GM21723 (cell line): ENCODE measurements around the gene CCNA2.

Experiments used
- ATAC-seq: cut with Tn5 transposase; IDR thresholded peaks from one replicate; pipeline ENCODE4 v1.9.1; 2021; ENCODE audit warnings: mild to moderate bottlenecking, moderate library complexity; ENCODE audit not compliant: unreplicated experiment

Gene CCNA2

DNA sequence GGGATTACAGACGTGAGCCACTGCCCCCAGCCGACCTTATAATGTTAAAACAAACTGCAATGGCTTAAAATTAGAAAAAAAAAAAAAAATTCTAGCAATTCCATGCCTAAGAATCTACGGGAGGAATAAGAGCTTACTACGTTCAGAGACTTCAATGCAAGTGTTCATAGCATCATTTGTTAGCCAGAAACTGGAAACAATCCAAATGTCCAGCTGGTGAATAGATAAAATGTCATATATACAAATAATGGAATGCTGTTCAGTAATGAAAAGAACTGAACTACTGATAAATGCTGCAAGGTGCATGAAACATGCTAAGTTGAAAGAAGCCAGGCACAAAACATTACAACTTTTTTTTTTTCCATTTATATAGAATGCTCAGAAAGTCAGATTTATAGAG, 17.3 kb downstream of the CCNA2 start:
- no peak for ATAC-seq

DNA sequence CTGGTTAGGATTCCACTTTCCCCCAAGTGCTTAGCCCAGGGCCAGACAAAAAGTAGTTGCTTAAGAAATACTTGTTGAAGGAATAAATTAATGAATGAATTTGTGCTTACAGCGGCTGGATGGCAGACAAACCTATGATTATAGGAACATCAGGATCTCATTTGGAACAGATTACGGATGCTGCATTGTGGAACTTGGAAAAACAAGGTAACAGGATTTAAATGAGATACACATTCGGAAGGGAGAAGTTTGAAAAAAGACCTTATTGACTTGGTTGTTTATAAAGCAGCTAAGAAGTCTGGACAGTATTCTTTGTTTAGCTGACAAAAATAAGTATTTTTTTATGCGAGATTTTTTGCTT, 22.0 kb downstream of the CCNA2 start:
- ATAC-seq: no peak

DNA sequence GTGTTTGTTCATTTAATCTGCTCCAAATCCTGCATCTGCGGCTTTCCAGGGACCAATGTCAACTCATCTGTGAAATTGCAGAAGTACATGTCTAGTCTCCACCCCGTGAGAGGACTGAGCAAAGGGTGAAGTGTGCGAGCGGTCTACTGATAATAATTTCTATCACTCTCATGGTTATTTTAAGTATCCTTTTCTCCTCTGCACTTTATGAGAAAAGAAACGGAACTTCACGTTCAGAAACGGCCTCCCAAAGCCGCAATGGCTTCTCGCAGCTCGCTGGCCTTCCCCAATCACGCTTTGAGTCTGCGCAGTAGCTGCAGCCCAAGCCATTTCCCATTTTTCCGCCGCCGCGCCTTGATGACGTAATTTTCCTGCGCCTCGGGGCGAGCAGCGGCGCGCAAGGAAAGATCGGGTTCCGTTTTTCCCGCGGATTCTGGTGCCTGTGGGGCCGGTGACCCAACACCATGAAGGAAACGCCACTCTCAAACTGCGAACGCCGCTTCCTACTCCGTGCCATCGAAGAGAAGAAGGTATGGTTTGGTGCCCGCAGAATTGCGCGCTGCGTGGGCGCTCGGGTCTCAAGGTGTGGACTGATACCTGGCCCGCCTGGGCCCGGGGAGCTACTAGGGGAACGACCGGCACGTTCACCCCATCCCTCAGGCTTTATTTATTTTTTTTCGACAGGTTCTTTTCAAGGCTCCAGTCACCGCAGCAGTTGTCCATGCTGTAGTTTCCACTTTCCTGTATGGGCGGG, 22.5 kb downstream of the CCNA2 start, which contains the start of gene EXOSC9:
TSS of gene EXOSC9 (plus strand) at position 363 of the 754 bp plus-strand sequence. CDS start at position 465, 102 bp downstream.
- ATAC-seq: peak; percentile 83

DNA sequence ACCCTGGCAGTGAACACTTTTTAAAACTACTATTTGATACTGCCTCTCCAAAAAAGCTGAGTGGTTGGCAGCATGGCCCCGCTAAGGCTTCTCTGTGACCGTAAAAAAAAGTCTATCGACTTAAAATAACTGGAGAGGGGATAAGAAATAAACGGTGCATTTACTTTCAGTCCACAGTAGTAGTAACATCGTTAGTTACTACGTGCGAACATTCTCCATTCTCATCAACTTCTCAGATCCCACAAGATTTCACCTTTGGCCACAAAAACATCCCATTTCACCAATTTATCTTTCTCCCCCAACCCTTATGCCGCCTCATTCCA, 23.1 kb downstream of the CCNA2 start:
- ATAC-seq: peak; percentile 21

DNA sequence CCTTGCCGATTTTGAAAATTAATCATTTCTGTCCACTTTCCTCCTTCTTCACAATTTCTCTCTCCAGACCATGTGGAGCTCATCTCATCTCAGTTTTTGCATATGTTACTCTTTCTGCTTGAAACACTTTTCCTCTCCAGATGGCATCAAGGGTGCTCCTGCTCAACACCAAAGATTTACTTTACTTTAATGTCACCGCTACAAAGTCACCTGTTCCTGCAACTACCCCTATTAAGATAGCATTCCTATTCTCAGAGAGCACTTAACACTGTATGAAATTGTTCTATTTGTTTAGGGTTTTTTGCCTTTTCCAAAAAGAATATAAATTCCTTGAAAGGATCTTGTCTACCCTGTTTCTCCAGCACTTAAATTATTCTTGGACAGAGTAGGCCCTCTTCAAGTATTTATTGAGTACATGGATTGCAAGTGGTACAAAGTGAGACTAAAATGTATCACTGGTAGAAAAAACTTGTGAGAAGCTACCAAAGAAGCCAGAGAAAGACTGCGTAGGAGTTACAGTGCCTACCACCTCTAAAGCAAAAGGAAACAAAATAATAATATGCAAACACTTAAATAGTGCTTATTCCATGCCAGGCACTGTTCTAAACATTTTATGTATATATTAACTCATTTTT, 23.7 kb downstream of the CCNA2 start:
- no peak for ATAC-seq

DNA sequence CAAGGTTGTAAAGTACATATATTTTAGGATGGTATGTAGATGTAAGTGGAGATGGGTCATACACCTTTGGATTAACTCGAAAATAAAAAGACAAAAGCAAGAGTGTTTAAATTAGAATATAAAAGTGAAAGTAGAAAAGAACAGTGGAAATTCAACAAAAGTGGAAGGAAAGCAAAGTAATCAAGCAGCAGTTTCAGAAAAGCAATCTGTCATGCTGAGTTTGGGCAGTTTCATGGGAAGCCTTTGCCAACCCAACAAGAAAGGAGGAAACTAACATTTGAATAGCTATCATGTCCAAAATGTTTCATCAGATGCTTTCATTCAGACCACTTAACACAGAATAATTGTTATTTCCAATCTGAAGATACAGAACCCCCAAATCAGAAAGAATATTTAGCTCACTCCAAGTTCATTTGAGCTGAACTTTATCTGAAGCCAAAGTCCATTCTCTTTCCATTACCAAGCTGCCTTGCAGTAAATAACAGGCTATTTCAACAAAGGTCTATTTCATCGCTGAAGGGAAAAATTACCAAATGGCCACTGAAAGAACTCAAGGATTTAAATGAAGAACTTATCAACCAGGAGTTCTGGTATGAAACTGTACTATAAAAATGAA, 24.4 kb downstream of the CCNA2 start:
- no peak for ATAC-seq

DNA sequence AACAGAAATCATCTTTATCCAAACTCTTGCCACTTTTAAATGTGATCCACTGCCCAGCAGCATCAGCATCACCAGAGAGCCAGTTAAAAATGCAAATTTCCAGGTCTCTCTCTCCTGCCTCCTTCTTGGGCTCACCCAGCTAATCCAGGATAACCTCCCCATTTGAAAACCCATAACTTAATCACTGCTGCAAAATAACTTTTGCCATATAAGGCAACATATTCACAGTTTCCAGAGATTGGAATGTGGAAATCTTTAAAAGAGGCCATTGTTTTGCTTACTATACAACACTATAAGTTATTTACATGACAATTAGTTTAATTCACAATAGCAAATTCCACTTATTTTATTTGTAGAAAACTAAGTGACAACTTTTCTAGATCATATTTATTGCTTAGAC, 27.4 kb downstream of the CCNA2 start:
- no peak for ATAC-seq

DNA sequence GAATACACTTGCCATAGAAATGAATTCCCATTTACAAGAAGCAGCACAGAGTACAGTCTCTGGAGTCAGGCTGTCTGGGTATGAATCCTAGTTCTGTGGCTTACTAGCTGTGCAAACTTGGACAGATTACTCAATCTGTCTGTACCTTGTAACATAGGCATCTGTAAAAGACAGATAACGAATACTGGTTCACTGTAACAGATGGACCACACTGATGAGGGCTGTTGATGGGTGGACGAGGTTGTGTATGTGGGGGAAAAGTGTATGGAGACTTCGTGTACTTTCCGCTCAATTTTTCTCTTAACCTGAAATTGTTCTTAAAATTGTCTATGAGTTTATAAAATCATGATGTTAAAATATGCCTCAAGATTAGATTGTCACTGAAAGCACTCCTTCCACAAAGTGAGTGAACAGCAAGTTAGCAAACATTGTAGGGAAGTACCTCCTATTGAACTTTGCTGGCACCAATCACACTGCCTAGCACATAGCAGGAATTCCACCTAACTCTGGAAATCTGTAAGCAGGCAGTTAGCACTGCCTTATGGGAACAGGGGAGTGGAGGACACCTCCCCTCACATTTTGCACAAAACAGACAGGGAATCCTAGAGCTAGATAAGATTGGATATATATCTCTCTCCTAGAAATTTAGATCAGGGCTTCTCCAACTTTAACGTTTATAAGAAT, 29.0 kb downstream of the CCNA2 start:
- no peak for ATAC-seq

DNA sequence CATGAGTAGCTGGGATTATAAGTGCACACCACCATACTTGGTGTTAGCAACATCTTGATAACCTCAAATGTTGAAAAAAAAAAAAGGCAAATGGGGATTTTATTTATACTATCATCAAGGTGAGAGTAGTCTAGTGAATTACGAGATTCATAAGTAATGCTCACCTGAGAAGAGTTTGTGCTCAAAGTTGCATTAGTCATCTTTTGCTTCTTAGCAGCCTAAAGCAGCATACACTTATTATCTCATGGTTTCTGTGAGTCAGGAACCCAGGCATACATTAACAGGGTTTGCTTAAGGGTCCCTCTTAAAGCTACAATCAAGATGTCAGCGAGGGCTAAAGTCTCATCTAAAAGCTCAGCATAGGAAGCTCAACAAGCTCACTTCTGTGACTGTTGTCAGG, 30.7 kb downstream of the CCNA2 start:
- no peak for ATAC-seq

DNA sequence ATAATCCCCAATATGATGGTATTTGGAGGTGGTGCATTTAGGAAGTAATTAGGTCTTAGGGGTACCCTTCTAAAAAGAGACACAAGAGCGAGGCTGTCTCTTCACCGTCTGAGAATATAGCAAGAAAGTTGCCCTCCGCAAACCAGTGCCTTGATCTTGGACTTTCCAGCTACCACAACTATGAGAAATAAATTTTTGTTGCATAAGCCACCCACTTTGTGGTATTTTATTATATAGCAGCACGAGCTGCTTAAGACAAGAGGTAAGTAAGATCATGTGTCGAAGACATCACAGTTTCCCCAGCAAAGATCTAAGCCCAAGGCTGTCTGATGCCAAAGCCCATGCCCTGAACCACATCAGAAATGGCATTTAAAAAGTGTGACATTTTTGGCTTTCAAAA, 32.2 kb downstream of the CCNA2 start:
- no peak for ATAC-seq

DNA sequence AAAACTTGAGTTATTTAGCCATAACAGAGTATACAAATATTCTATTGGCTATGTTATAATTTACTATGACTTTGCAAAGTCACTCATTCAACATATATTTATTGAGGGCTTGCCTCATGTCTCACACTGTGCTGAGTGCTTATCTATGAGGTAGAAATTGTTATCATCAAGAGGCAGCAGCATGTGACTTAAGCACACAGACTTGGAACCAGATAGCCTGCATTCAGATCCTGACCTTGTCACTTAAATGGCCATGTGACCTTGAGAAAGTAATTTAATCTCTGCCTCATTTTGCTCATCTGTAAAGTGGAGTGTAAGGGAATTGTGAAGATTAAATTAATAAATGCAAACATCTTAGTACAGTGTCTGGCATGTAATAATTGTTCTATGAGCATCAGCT, 32.7 kb downstream of the CCNA2 start:
- no peak for ATAC-seq

DNA sequence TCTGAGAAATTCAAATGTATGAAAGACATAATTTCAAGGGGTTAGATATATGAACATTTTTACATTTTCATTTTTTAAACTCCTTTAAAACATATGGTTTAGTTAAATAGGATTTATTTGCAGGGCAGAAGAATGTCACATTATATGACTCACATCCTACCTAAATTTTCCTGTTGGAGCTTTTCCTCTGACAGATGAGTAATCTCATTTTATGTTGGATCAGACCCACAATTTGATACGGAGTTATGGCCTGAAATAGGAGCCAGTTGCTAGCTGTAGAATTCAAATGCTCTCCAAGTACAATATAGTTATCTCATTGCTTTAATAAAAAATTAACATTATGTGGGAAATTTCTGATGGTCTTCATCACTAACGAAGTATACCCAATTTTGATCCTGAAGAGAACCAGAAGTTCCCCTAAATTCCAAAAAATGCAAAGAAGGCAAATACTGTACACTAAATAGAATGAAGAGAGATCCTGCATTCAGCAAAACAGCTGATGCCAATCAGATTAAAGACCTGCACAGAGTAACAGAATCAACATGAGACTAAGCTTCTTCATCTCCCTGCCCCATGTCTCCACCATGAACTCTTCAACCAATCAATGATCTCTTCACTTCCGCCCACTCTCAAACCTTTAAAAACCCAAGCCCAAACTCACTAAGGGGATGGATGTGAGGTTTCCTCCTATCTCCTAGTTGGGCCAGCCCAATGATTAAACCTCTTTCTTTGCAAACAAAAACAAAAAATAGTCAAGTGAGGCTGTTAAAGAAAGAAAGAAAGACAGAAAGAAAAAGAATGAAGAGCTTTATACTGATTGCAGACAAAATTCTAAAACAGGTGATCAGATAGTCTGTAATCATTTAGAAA, 33.5 kb downstream of the CCNA2 start:
- ATAC-seq: no peak

DNA sequence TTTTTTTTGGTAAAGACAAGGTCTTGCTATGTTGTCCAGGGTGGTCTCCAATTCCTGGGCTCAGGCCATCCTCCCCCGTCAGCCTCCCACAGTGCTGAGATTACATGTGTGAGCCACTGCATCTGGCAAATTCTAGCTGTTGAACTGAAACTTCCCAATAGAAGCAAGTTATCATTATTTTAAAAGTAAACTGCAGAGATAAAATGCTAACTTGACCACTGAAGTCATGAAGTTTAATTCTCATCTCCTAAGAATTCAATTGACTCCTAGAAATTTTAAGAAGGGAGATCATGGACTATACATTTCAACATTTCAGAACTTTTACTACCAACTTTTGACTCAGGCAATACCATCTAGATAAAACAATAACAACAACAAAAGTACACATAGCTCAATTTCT, 34.2 kb downstream of the CCNA2 start:
- ATAC-seq: no peak

DNA sequence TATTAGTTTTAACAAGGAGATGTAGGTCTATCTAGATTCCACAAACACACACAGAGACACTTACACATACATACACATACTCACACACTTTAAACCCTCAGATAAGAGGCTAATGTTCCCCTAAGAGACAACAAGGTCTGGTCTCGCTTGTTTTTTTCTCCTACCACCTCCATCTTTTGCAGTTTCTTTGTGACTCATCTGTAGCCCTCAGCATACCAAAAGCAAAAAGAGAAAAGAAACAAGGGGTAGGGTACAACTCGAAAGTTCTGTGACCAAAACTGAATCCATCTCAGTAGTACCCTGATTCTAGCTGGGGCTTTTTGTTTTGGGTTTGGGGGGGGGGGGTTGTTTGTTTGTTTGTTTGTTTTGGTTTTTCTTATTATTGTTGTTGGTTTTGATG, 34.8 kb downstream of the CCNA2 start:
- peak; percentile 97 for ATAC-seq

DNA sequence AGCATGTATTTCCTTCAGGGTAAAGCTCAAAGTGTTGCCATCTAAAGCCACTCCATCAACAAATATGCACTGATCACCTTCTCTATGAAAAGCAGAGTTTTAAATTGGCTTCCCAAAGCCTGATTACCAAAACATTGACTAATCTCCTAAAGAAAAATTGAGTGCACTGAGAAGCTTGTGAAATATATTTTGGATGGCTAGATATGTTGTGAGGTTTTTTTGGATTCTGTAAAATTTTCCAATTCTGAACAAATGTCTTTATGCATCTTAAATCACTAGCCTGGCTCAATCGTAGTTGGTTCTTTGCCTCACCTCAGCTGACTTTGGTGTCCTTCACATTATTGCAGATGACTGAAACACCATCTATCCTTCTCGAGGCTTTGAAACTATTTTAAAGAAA, 37.5 kb downstream of the CCNA2 start:
- ATAC-seq: no peak

DNA sequence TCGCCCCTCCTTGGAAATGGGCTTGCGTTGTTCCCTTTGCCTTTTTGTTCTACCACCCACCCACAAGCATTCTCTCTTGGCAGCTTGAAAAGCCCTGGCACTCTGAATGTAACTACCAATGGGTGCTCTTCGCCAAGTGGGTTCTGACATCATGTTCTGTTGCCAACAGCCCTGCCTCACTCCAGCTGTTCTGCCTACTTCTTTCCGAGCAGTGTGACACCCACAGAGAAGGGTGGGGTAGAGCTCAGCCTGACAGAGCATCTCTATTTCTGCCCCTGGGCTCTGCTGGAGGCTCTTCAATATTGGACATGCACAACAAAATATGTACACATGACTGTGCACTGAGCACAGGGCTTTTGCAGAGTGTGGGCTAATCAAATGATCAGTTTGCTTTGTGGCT, 38.2 kb downstream of the CCNA2 start:
- ATAC-seq: no peak

DNA sequence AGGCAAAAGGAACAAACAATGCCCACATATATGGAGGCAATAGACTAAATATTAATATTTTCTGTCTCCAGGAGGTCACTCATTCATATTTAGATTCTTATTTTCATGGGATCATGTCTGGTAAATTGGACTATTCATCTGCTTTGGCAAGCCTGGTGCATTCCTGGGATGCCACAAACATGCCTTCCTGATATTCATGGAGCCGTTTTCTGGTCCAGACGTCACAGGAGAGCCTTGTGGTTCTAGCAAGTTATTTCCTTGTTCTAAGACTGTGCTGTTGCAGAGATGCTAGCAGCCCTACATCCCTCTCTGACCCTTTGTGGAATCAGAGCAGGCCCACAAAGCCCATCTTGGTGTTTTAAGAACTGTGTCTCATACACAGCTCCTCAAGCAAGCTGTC, 38.7 kb downstream of the CCNA2 start:
- ATAC-seq: no peak

DNA sequence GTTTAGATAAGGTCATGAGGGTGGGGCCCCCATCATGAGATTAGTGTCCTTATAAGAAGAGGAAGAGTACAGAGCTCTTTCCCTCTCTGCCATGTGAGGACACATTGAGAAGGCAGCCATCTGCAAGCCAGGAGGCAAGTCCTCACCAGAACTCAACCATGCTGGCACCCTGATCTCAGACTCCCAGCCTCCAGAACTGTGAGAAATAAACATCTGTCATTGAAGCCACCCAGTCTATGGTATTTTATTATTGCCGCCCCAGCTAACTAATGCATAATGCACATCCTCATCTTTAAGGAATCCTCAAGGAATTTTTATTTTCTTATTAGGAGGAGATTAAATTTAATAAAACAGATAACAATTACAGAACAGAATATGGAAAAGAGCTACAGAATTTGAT, 39.3 kb downstream of the CCNA2 start:
- ATAC-seq: no peak

DNA sequence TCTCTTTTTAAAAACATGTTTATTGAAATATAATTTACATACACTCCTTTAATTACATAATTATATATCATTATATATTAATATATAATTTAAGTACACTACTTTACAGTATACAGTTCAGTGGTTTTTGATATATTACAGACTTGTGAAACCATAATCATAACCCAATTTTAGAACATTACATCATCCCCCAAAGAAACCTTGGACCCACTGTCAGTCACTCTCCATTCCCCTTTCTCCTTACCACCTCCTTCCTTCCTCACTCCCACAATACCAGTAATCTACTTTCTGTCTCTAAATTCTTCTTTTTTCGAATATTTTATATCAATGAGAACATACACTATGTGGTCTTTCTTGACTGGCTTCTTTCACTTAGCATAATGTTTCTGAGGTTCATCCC, 40.5 kb downstream of the CCNA2 start:
- ATAC-seq: no peak

DNA sequence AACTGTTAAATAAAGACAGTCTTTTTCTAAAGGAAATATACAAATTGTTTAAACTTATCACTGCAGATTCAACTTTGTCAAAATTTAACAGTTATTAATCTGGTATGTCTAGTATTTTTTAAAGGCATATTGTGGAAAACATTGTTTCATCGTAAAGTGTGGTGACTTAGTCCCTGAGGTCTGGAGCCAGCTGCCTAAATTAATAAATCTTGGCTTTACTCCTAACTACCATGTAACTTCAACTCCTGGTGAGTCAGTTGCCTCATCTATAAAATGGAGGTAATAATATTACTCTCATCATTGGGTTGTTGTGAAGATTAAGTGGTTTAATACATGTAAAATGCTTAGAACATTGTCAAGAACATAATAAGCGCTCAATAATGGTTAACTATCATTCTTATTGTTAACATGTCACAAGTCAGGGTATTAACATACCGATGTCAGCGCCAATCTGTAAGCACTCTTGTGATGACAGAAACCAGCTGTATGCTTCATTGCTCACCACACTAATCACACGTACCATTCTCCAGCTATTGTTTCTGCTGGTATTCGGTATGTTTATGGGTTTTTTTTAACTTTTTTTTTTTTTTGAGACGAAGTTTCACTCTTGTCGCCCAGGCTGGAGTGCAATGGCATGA, 44.6 kb downstream of the CCNA2 start:
- ATAC-seq: no peak
